ENCODE data around the gene PITX2.

The PITX2 gene

DNA sequence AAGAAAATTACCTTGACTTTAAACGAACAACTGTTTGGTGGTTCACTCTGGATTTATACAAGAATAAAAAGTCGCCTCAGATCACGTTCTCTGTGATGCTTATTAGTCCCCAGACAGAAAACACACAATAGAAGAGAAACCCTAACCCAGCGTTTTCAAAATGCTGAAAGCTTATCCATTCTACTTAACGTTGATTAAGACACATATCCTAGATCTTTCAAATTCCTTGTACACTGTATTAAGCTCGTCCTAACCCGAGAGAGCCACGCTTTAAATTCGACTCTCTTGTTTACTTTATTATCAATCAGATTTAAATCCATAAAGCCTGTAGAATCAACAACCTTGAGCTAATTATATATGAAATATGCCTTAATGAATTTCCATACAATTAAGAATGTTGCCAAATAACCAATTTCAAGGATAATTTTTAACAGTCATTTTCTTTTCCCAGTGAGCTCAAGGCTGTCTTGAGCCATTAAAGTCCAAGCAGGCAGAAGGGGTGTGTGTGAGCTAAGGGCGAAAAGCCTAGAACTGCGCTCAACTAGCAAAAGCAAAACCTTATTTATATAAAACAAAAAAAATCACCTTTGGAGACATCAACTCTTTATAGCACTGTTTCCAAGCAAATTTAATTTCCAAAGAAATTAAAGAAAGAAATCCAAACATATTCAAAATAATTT, 981 bp upstream of the PITX2 start:
- DNase-seq (ENCODE audit: low read depth in 3 of 3), result no peak

DNA sequence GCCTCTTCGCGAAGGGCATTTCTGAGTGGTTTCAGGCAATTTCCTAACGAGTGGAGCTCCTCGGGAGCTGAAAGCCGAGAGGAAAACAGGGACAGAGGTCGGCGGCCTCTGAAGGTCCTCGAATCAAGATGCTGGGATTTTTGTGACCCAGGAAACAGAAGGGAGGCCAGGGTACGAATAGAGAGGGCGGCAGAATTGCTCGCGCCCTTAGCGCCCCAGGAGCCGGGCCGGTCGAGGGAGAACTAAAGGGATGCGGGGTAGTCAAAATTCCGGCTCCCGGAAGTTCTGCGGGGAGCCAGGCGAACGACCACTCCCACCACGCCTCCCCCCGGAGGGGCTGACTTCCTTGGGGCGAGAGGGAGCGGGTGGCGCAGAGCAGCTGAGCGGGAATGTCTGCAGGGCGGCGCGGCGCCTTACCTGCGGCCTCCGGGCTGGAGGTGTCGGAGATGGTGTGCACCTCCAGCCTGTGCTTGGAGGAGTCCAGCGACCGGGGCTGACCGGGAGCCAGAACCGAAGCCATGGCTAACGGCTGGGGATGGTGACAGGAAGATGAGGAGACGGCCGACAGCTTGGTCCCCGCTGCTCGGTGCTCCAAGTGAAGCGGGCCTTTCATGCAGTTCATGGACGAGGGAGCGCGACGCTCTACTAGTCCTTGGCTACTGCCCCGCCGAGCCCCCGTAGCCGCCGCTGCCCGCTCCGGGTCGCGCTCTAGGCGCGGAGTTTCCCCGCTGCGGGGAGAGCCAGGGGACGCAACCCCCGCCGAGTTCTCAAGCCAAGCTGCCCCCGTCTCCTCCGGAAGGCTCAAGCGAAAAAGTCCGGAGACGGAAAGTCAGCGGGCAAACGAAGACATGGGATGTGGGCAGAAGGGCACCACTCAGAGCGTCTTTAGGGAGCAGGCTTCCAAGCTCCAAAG, 782 bp downstream of the PITX2 start:
- no peak for DNase-seq (ENCODE audit: low read depth in 3 of 3)

GRCh38 chr4:110621328-110621812, 1.5 kb downstream of the PITX2 start:
- no peak for DNase-seq (ENCODE audit: low read depth in 3 of 3)

- DNase-seq (ENCODE audit: low read depth in 3 of 3), result no peak
These were observed 2.1 kb downstream of the PITX2 start for GRCh38 chr4:110620691-110621327.

DNA sequence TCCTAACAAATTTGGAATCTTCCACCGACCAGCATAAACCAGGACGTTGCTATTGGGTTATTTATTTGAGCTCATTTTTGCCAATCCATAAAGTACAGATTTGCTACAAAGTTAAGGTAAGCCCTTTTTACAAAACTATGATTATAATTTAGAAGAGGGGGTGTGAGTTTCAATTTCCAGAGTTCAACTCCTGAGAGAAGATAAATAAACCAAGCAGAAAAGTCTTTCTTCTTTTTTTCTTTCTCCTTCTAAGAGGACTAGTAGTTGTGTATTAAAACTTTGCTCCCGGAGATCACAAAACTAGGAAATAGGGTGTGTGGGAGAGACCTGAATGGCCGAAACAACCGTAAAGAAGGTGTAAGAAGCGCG, 2.6 kb downstream of the PITX2 start:
- no peak for DNase-seq (ENCODE audit: low read depth in 3 of 3)

- no peak for DNase-seq (ENCODE audit: low read depth in 3 of 3)
These were observed 3.2 kb downstream of the PITX2 start for GRCh38 chr4:110619463-110620247.

GRCh38 chr4:110618581-110619462, 4.1 kb downstream of the PITX2 start:
- DNase-seq (ENCODE audit: low read depth in 3 of 3), result no peak

DNA sequence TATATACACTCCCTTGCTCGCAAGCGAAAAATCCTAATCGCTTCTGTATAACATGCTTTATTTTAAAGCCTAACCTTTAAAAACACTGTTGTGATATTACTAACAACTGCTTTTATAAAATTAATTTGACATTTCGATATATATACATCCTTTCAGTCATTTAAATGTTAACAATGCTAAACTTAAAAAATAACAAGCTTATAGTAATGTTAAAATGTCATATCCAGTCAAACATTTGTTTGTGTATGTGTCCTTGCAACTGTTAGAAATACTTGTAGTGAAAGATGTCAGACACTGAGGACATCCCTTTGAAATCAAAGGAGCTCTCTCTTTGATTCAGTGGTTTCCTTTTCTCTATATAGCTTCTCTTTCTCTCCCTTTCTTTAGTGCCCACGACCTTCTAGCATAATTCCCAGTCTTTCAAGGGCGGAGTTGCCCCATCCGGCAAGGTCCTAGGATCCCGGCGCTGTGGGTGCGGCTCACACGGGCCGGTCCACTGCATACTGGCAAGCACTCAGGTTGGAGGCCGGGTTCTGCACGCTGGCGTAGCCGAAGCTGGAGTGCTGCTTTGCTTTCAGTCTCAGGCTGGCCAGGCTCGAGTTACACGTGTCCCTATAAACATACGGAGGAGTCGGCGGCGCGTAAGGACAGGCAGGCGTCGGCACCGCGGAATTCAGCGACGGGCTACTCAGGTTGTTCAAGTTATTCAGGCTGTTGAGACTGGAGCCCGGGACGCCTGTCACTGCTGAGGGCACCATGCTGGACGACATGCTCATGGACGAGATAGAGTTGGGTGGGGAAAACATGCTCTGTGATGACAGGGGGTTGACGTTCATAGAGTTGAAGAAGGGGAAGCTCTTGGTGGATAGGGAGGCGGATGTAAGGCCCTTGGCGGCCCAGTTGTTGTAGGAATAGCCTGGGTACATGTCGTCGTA, 5.0 kb downstream of the PITX2 start:
- no peak for DNase-seq (ENCODE audit: low read depth in 3 of 3)

DNA sequence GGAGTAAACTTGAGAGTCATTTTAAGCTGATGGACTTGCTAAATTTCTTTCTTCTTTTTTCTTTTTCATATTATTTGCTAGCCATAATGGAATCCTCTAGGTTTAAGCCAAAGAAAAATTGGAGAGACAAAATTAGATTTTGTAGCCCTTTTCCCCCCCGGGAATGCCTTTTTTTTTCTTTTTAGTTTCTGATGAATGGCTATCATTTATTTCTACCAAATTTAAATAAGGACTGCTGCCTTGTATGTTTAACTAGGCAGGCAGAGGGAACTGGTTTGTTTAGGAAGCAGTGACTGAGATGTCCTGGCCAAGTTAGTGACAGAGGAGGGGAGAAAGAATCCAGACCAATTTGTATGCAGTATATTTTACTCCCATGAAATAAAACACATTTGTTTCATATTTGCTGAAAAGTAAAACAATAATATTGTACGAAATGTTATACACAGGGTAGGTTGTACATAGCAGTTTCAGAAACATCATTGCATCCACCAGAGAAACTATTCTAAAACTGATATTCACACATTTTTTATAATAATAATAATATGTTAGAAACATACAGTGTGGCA, 5.7 kb downstream of the PITX2 start:
- no peak for DNase-seq (ENCODE audit: low read depth in 3 of 3)

GRCh38 chr4:110616238-110617074, 6.4 kb downstream of the PITX2 start:
- DNase-seq (ENCODE audit: low read depth in 3 of 3), result no peak

DNA sequence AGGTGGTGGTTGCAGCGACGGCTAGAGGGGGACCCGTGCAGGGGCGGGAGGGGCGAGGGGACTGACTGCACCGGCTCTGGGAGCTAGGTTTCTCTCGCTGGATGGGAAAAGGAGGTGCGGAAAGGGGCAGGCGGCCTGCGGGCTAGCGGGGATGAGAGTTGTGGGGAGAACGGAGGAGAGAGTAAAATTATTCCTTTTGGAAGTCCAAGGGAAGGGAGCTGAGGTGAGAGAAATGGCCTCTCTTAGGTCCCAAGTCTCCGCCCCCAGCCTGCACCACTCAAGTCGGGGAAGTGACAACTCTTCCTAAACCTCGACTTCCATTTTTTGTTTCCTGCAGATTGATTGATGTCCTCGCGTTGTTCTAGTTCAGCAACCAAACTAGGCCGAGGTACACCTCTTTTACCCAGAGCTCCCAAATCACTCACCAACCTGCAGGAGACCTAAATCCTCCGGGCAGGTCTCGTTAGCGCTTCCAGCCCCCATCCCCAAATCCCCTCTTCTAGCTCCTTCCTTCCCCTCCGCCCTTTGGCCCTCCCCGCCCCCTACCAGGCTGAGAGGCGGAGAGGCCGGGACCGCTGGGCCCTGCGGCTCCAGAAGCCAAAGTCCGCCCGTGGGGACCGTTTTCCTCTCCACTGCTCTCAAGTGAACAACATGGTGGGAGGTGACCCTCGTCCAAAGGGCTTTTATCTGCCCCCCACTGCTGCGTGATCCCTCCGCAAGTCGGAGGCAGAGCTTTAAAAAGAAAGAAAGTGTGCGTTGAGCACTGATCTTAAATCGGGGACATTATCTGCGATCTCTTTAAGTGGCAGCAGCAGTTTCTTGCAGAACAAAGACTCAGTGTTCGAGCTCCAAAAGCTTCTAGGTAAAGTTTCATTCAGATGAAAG, 7.3 kb downstream of the PITX2 start:
- no peak for DNase-seq (ENCODE audit: low read depth in 3 of 3)

DNA sequence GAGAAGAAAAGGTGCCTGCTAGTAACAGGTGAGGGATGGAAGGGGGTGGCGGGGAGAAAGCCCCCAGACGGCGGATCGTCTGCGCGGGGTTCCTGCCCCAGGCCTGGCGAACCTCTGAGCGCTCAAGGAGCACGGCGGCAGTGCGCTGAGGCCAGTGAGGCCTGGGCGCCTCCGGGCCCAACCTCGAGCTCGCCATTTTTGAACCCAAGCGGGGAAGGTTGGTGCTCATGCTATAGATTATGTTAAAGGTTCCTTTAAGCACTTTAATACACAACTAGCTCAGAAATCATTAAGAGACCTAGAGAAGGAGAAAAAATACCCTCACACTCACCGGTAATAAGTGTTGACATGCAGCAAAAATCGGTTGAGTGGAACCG, 7.9 kb downstream of the PITX2 start:
- no peak for DNase-seq (ENCODE audit: low read depth in 3 of 3)

GRCh38 chr4:110614173-110614963, 8.5 kb downstream of the PITX2 start:
- no peak for DNase-seq (ENCODE audit: low read depth in 3 of 3)

- no peak for DNase-seq (ENCODE audit: low read depth in 3 of 3)
These were observed 9.1 kb downstream of the PITX2 start for GRCh38 chr4:110613745-110614144.

DNA sequence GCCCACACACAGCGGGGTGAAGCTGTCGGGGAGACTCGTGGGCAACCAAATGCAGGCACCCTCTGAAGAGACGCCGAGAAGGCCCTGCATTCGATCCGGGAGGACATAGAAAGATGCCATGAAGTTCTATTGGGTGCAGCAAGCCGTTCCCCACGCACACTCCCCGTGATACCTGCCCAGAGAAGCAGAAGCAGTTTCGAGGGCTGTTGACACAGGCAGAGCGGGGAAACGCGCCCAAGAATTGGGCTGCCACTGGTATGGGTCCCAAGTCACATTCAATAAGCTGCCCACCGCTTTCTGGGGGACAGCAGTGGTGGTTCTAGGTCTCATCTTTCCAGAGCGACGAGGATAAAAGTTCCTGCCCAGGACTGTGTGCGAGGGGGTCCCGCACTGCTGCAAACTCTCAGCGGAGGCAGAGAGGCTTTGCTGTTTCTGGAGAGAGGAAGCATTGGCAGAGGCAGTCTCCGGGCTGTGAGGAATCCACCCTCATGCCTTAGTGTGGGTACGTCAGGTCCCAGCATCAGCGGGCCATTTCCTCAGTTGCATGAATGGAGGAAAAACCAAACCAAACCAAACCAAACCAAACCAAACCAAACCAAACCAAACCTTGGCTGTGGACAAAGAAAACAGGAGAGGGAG, 10.1 kb downstream of the PITX2 start:
- DNase-seq (ENCODE audit: low read depth in 3 of 3), result no peak

GRCh38 chr4:110611968-110612447, 10.9 kb downstream of the PITX2 start:
- DNase-seq (ENCODE audit: low read depth in 3 of 3), result no peak

Measured in stimulated activated CD4-positive, alpha-beta T cell treated with anti-CD3 and anti-CD28 coated beads, TNF-alpha, amount 100 ng/mL, for 48 hours (primary cell).